ENCODE measurements around the gene TMEM212.

GRCh38 chr3:171836855-171837254 is 6.3 kb upstream of the TMEM212 start:
- TF ChIP-seq CHD4 (IDR thresholded peaks at IDR 0.05; ENCODE audit: borderline replicate concordance) (no peak), CTCF (IDR thresholded peaks at IDR 0.05) (no peak), RFX5 (IDR thresholded peaks at IDR 0.05) (no peak), PHF8 (IDR thresholded peaks at IDR 0.05; ENCODE audit: borderline replicate concordance, low read depth) (no peak), EP300 (IDR thresholded peaks at IDR 0.05) (no peak), KDM5A (IDR thresholded peaks at IDR 0.05) (no peak), MAZ (IDR thresholded peaks at IDR 0.05; ENCODE audit: borderline replicate concordance, low read depth, low read length) (no peak), BHLHE40 (IDR thresholded peaks at IDR 0.05; ENCODE audit: low read depth, low read length) (no peak)

Measured in A549 (cell line).